IPS-18c (cell line): ENCODE results near the gene UFD1.

Experiments
- H3K4me3 ChIP-seq: 2 replicates; pipeline ENCODE4 v1.7.0; 2013; ENCODE audit warnings: low read depth, mild to moderate bottlenecking, low read length, moderate library complexity; ENCODE audit not compliant: insufficient read depth
- H3K9me3 ChIP-seq: one replicate; pipeline ENCODE4 v1.6.1; 2013; ENCODE audit warnings: mild to moderate bottlenecking, low read length, moderate library complexity; ENCODE audit not compliant: control insufficient read depth, insufficient read depth

The UFD1 gene

DNA sequence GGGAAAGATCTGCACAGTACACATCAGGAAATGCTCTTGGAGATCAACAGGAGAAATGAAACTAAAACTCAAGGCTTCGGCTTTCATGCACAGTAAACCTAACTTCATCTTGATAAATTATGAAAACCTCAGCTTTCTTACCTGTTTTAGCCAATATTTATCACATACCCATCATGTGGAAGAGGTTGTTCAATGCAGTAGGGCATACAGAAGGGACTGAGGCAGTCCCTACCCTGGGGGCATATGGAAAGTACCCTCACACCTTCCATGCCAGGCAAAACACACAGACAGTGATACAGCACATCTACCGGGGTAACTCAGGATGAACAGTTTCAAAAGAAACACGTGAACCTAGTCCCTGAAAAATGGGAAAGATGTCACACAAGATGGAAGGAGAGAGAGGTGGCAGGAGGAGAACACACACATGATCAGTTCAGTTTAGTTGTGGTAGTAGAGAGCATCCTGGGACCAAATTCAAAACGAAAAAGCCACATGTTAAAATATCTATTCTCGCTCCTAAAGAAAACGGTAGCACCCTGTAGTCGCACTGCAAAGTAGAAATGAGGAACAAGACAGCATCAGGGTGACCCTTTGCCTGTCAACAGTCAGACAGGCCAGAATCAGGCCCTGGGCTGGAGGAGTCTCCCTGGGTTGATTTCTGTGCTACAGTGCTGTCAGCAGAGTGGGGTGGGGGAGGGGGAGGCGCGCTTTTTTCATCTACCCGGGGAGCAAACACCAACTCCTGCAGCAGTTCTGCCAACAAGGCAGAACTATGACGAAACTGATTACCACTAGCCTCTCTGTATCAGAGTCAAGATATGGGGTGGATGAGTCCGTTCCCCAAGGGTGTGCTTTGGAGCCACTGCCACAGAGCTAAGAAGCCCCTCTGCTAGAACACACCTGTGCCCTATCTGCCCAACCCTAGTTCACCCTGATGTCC lies 48.8 kb downstream of the UFD1 start:
- peak overlapping the region; percentile 91 for H3K4me3 ChIP-seq
- peaks cover 2% of the 10 kb centered on the region for H3K9me3 ChIP-seq

DNA sequence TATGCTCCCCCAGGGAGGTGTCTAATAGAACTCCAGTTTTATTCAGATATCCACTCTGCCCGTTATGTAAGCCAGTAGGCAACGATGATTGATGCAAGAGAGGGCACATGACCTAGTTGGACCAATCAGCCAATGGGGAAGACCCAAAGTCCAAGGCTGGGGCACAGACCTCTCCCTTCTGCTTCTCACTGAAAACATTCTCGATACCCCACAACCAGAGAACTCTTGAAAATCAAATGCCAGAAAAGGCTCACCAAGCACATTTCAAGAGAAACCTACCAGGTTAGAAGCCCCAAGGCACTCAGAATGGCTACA lies 54.9 kb downstream of the UFD1 start:
- Histone ChIP-seq H3K4me3 (no peak overlapping the region), H3K9me3 (peaks cover 2% of the 10 kb centered on the region)

DNA sequence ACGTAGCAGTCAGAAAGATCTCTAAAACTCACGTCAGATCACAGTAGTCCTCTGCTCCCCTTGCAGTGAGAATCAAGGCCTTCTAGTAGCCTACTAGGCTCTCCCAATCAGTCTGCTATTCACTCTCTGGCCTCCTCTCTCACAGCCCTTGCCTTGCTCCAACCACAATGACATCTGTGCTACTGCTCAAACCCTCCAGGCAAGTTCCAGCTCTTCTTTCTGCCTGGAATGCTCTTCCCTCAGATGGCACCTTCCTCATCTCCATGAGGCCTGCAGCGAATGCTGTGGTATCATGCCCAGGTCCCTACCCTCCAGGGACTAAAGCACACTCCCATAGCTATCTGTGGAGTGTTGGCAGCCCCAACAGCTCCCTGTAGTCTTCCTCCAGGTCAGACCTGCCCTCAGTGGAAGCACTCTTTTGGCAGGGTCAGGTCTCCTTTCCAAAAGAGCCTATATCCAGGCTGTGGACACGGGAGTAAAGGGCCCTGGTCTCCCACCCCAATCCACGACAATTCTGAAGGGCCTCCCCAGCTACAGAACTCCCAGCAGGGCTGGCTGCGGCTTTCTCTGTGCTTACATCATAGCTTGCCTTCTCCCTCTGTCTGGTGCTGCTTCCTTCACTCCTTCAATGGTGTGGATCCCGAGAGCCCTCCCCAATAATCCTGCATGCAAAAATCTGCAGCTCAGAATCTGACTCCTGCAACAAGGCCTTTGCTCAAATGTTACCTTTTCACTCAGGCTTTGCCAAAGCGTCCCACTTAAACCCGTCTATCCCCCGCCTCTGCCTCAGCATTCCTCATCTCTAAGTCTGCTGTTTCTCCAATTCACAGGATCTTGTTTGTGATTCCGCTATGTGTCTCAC lies 56.3 kb downstream of the UFD1 start:
- Histone ChIP-seq H3K4me3 (no peak overlapping the region), H3K9me3 (peaks cover 2% of the 10 kb centered on the region)

DNA sequence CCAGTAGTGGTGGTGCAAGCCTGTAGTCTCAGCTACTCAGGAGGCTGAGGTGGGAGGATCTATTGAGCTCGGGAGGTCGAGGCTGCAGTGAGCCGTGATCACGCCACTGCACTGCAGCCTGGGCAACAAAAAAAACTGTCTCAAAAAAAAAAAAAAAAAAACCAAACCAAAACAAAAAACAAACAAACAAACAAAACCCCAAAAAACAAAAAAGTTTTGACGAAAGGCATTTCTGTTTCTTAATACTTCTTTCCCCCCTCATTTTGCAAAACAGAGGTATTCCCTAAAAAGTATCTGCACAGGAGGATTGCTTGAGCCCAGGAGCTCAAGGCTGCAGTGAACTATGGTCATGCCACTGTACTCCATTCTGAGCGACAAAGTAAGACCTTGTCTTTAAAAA lies 58.7 kb downstream of the UFD1 start:
- Histone ChIP-seq H3K9me3 (no peaks in the 10 kb centered on the region), H3K4me3 (no peak overlapping the region)

DNA sequence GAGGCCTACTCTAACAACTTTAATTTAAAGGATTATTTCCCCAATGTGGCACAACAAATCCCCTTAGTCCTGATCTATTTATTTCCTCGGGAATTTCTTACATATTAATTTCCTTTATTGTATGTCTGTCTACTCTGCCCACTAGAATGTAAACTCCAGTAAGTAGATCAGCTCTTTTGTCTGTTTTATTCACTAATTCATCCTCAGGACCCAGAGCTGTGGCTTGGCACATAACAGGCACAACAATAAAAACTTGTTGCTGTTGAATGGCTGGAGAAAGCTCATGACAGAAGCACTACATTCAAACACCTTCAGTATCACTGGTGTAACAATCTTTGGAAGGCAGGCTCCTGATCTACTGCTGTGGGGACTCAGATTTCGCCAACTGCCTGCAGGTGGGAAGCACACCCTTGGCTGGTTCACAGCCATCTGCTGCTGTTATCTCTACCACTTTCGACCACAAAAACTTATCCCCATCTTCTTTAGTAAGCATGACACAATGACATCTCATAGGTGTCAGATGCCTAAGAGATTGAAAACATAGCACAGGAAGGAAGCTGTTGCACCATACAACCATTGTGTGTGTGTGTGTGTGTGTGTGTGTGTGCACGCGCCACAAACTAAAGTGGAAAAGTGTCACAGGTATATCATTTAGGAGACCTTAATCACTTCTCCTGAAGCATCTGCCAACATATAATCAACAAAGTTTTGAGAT lies 59.4 kb downstream of the UFD1 start:
- Histone ChIP-seq H3K4me3 (no peak overlapping the region), H3K9me3 (no peaks in the 10 kb centered on the region)

DNA sequence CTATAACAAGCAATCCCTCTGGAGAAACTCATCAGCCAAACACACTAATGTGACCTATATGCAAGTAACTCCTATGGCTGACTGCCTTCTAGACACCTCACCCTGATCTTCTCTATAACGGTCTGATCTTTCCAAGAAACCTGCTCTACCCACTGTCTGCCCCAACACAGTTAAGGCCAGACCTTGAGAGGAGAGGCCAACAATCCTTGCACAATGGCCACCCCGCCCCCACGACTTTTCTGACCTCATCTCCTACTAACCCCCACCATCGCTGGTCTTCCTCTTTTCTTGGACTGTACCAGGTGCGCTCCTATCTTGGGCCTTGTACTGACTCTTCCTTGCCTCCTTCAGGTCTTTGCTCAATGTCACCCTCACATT lies 59.9 kb downstream of the UFD1 start:
- Histone ChIP-seq H3K9me3 (no peaks in the 10 kb centered on the region), H3K4me3 (no peak overlapping the region)

DNA sequence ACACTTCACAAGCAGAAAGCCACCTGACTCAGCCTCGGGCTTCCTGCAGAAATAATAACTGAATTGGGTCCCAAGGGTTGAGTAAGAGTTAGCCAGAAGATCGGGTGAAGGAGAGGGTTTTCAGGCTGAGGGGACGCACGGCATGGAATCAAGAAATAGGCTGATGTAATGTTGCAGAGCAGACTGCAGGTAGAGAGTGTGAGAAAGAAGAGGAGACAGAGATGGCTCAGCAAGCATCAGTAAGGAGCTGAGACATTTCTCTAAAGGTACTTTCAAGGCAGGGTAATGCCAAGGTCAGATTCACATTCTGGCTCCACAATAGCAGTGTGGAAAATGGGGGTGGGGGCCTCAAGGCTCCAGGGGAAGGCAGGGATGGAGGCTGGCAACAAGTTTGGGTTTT lies 66.1 kb downstream of the UFD1 start:
- no peaks in the 10 kb centered on the region for H3K9me3 ChIP-seq
- no peak overlapping the region for H3K4me3 ChIP-seq

DNA sequence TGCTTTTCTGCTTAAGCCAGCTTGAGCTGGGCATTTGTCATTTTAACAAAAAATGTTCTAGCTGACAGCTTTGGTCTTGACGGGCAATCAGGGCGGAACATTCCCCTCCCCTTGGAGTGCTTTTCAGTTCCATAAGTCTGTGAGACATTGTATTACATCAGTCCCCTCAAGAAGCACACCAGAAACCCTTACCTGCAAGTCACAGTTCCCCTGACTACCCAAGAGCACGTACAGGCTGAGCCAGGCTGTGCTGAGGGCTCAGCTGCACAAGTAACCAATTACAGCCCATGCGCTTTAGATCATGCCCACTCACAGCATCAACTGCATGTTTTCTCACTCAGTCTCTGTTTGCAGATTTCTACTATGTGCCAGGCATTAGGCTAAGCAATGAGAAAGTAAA lies 66.5 kb downstream of the UFD1 start:
- no peak overlapping the region for H3K4me3 ChIP-seq
- H3K9me3 ChIP-seq = no peaks in the 10 kb centered on the region

DNA sequence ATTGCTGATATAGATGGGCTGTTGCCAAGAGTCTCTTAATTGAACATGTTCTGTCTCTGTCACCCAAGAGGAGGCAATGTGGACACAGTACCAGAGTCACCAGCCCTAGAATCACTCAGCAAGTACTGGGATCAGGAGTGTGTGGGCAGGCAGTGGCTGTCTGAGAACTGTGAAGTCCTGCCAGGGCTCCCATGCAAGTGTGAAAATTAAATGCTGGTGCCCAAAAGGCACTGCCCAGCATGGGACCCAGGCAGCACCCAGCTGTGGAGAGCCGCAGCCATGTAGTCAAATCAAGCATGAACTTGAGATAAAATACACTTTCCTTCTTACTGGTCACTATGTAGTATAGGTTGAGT lies 67.3 kb downstream of the UFD1 start:
- Histone ChIP-seq H3K4me3 (no peak overlapping the region), H3K9me3 (no peaks in the 10 kb centered on the region)

DNA sequence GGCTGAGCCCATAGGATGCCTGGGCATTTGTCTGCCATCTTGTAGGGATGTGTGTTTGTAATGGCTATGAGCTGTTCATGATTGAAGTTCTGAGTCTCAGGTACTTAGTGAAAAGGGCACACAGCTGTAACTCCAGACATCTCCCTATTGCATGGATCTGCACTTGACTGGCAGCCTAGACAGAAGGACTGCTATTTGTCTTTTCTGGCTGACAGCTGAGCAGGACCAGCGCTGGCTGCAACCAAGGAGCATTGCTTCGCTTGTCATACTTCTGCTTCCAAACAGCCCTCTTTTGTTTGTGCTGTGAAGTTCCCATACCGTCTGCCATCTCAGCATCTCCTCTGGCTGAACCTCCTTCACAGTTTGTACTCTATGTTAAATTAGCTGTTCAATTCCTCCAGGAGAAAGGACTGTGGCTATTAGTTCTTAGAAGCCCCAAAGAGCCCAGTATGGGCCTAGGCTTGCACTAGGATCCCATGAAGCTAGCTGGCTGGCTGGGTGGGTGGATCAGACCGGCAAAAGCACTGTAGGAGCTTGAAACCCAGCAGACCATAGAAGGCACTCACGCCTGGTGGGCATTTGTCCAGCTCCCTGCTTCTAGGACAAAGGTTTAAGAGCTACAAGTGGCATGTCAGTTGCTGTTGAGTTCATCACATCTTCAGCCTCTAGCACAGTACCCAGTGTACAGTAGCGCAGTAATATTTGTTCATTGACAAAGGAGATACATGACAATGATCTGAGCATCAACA lies 67.9 kb downstream of the UFD1 start:
- no peaks in the 10 kb centered on the region for H3K9me3 ChIP-seq
- no peak overlapping the region for H3K4me3 ChIP-seq

DNA sequence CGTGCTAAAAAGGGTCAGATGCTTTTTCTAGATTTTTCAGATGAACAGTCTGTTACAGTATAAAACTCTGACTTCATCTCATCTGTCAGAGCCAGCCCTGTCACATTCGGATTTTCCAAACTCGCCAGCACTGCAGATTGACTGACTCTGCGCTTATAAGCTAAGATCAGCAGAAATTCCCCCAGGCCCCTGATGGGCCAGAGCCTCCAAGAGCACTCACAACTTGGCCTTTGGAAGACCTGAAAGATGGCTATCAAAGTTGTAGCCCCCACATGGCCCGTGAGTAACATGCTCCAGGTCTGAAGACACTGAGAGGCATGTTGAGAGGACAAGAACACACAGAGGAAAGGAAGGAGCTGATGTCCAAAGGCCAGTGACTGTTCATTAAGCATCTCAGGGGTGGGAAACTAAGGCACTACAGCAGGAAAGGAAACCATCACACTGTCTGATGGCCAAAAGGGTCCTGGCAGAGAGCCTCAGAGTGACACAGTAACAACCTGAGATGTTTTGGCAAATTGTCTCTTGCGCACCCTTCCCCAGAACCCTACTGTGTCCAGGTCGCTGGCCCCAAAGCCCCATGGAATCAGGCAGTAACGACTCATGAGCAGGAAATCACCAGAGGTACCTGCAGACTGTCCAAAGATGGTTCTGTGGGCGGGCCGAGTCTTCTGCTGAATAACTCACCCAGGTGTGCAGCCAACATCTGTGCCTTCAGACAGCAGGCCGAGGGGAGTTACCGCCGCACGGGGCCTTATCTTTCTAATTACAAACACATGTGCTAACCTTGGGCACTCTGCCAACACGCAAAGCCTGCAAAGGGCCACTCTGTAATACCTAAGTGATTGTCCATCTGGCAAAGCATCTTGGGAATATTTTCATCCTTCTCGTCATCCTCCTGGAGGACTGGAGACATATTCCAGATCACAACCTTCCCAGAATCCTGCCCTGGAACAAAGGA lies 71.1 kb downstream of the UFD1 start:
- Histone ChIP-seq H3K4me3 (no peak overlapping the region), H3K9me3 (no peaks in the 10 kb centered on the region)

DNA sequence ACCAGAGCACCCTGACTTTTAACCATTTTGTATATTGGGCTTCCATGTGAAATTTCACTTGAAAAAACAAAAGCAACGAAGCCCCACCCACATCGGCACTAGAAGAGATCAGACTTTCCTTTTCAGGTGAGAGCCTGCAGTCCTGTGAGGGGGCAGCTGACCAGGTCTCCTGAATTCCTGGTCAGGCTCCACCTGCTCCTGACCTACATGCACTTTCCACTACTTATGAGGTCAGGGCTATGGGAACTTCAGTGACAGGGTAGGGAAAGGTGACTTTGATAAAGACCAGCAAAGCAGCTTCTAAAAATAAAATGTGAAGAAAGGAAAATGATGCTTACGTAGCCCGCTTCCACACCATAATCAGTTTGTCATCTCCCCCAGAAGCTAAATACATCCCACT lies 72.1 kb downstream of the UFD1 start:
- Histone ChIP-seq H3K4me3 (no peak overlapping the region), H3K9me3 (no peaks in the 10 kb centered on the region)

DNA sequence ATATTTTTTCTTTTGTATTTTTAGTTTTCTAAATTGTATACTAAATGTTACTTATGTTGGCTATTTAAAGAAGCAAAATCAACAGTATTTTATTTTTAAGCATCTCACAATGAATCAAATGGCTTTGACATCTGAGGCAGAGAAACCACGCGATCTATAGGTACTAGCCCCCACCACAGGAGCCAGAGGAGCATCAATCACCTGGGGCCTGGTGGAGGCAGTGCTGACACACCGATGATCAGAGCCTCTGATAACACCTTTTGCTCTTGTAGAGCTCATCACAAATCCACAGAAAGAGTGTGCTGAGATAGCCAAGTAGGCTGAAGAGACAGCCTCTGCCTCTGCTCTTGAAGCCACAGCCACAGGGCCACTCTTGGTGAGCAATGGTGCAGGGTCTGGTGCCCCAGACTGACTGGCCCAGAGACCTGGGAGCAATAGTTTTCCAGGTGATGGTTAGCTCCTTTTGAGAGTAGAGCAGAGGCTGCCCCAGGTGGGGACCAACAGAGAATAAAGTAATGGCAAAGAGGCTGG lies 72.6 kb downstream of the UFD1 start:
- no peak overlapping the region for H3K4me3 ChIP-seq
- H3K9me3 ChIP-seq = no peaks in the 10 kb centered on the region

DNA sequence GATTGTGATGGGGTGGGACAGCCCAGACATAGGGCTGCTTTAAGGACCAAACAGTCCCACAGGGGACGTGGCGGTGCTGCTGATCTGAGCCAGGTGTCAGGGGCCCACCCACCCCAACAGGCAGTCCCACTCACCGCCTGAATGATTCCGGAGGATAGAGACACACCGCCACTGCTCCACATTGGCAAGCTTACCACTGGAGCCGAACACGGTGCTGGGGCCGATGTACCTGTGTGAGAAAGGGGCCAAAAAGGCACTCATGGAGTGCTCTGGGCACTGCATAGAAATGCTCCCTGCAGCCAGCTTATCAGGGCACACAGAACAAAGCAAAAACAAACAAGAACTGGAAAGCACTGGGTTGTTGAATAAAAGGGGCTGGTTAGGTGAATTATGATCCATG lies 73.3 kb downstream of the UFD1 start:
- no peak overlapping the region for H3K4me3 ChIP-seq
- no peaks in the 10 kb centered on the region for H3K9me3 ChIP-seq

DNA sequence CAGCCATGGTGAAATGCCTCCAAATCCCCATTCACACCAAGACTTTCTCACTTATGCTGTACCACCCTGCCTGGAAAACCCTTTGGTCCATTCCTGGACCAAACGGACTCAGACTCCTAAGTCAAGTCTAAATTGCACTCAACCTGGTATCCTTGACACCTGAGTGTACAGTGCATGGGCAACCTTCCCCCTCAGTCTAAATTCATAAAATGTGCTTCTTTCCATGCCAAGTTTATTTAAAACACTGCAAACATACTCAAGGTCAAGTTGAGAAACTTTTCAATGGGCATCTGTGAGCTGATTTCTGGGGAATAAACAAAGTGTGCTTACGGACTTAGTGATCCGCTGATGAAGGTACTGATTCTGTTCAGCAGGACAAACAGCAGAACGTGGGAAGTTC lies 73.9 kb downstream of the UFD1 start:
- Histone ChIP-seq H3K4me3 (no peak overlapping the region), H3K9me3 (no peaks in the 10 kb centered on the region)

DNA sequence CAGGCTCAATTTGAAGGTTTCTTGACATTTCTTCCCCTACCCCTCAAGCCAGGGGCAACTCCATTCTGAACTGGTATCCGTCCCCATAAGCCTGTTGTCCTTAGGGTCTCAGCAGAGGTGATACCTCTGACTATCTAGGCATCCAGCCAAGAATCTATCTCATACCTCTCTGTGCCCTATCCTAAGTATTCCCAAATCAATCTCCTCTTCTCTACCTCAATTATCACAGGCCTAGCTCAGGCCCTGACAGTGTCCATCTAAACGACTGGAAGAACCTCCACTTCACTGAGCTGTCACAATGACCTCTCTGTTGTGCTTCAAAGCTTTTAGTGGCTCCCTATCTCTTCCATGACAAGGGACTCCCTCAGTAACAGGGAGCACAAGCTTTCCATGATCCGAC lies 74.3 kb downstream of the UFD1 start:
- Histone ChIP-seq H3K9me3 (no peaks in the 10 kb centered on the region), H3K4me3 (no peak overlapping the region)
